SH-SY5Y (cell line): ENCODE results near the gene NHLRC2.

Experiments
- GATA2 ChIP-seq: IDR thresholded peaks from 2 replicates; pipeline ENCODE4 v1.6.1; 2011; ENCODE audit warnings: mild to moderate bottlenecking, low read depth, low read length
- GATA3 ChIP-seq: IDR thresholded peaks from 2 replicates; pipeline ENCODE4 v1.6.1; 2011; ENCODE audit warnings: low read depth, mild to moderate bottlenecking, low read length, moderate library complexity

DNA sequence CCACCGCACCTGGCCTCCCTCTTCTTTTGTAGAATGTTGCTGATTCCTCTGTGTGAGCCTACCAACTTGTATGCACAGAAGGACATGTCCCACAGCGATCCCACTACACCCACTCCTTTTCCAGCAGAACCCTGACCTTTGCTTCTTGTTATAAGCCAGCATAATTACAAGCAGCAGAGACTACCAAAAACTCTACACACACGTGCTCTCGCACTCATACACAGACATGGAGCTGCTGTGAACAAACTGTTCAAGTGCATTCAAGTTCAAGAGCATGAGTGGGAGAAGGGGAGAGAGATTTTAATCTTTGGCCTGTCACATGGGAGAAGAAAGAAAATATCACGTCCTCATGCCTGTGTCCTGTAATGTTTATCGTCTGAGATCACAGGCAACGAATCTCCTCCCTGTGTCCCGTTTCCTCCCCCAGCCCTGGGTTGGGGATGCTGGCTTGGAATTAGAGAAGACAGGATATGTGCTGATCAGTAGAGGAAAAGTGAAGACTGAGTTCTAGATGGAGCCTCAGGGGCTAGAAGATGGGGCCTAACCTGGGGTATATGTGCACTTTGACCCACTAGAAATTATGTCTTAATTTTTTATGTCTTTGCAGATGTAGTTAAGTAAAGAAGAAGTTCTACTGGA lies 79.6 kb downstream of the NHLRC2 start:
- TF ChIP-seq GATA3 (no peak), GATA2 (no peak)
